GM23248 (cell line): ENCODE data around the gene SPSB3.

ENCODE experiments used
- EZH2 ChIP-seq: fragments of 200-600 bp; sonication (generic); IDR thresholded peaks from 2 replicates; pipeline ENCODE4 v1.6.1; 2018; ENCODE audit warnings: antibody characterized with exemption, mild to moderate bottlenecking; ENCODE audit not compliant: insufficient read depth, poor library complexity, severe bottlenecking
- EZH2phosphoT487 ChIP-seq: fragments of 200-600 bp; sonication (generic); IDR thresholded peaks from 2 replicates; pipeline ENCODE4 v1.6.1; 2018; ENCODE audit warnings: antibody characterized with exemption, moderate library complexity, mild to moderate bottlenecking, low read depth; ENCODE audit not compliant: insufficient read depth

DNA sequence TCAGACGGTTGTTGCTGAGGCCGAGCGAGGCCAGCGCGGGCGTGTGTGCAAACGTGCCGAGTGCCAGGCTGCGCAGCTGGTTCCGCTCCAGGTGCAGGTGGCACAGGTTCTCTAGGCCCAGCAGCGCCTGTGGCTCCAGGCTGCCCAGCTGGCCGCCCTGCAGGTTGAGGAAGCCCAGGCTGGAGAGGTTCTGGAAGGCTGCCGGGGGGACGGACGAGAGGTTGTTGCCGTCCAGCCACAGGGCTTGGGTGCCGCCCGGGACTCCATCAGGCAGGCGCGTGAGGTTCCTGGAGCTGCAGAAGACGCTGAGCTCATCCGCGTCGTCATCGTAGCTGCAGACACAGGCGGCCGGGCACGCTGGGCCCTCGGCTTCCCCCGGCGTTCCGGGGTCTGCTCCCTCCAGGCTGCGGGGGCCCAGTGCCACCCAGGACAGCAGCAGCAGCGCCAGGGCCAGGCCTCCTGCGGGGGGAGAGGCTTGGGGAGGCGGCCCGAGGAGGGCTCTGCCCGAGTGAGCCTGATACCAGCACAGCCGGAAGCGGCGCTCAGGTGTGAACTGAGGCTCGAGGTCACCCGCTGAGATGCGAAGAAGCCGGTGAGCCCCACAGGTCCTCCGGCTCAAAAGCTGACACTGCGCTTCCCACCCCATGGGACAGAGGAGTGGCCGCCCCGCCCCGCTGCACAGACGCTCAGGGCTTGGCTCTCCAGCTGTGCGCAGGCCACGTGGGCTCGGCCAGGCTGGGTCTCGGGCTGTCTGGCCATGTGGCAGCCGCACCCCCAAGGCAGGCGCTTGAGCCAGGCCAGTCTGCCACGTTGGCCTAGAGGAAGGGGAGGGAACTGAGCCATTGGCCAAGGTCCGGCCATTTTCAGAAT is 9.8 kb upstream of the SPSB3 start:
- TF ChIP-seq EZH2 (no peak), EZH2phosphoT487 (no peak)
